AG04450 (cell line): Measurements from ENCODE around the gene KCNK10. TPM values are rescaled to one million over a fixed set of nuclear protein-coding genes. Genes with fewer than 3 reads are reported as not detected.

ENCODE experiments used
- CTCF ChIA-PET: fragments of 300-600, 350-600 bp; formaldehyde crosslinking; extraction: SDS; loops from one replicate; lab custom pipeline; 2022; ENCODE audit warnings: antibody characterized with exemption, inconsistent platforms; lab: Charles Lee
- POLR2A ChIA-PET: fragments of 350-600 bp; formaldehyde crosslinking; extraction: SDS; loops from one replicate; lab custom pipeline; 2021; ENCODE audit warnings: antibody characterized with exemption, inconsistent platforms; lab: Yijun Ruan, JAX
- DNase-seq: peaks from one replicate; pipeline ENCODE4 v3.0.0-alpha.2; 2011; ENCODE audit warnings: low read depth, low spot score
- H3K27ac ChIP-seq: one replicate; pipeline ENCODE4 v1.5.1; 2012; ENCODE audit warnings: low read depth, low read length, control low read depth
- H3K27me3 ChIP-seq: one replicate; pipeline ENCODE4 v1.6.0; 2012; ENCODE audit warnings: low read length; ENCODE audit not compliant: control insufficient read depth, insufficient read depth
- H3K4me3 ChIP-seq: 2 replicates; pipeline ENCODE4 v1.5.1; 2011; ENCODE audit warnings: mild to moderate bottlenecking, low read depth, low read length, control low read depth
- H3K9me3 ChIP-seq: 2 replicates; pipeline ENCODE4 v1.5.1; 2012; ENCODE audit warnings: low read length; ENCODE audit not compliant: control insufficient read depth, insufficient read depth
- CTCF ChIP-seq: IDR thresholded peaks from 2 replicates; pipeline ENCODE4 v1.5.1; 2011; ENCODE audit warnings: low read depth, low read length, control low read depth, inconsistent platforms
- polyA minus RNA-seq: library from RNA; depleted of rRNA, polyadenylated mRNA; stranded (reverse); fragments of >200 nt; gene quantifications from 2 replicates; pipeline ENCODE4 v1.2.3, GENCODE V29; 2011; rRNA and poly(A)+ RNA removed
- polyA plus RNA-seq: library from polyadenylated mRNA; depleted of rRNA; stranded (reverse); fragments of >200 nt; gene quantifications from 2 replicates; pipeline ENCODE4 v1.2.3, GENCODE V29; 2011; rRNA removed

The KCNK10 gene, protein sequence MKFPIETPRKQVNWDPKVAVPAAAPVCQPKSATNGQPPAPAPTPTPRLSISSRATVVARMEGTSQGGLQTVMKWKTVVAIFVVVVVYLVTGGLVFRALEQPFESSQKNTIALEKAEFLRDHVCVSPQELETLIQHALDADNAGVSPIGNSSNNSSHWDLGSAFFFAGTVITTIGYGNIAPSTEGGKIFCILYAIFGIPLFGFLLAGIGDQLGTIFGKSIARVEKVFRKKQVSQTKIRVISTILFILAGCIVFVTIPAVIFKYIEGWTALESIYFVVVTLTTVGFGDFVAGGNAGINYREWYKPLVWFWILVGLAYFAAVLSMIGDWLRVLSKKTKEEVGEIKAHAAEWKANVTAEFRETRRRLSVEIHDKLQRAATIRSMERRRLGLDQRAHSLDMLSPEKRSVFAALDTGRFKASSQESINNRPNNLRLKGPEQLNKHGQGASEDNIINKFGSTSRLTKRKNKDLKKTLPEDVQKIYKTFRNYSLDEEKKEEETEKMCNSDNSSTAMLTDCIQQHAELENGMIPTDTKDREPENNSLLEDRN
- polyA plus RNA-seq (not detected in 2 replicates), polyA minus RNA-seq (not detected in 2 replicates)

- no peak for TF ChIP-seq CTCF
- H3K4me3 ChIP-seq = peak within 1 kb of the TSS; percentile 40
- peaks cover 4% of the 10 kb centered on the region; the same call in 1 of the 2 replicates for H3K9me3 ChIP-seq
- CTCF ChIA-PET = no interaction called here
- H3K27ac ChIP-seq = no peak within 1 kb of the TSS
- DNase-seq = no peak
- H3K27me3 ChIP-seq = peaks cover 53% of the 10 kb centered on the region
- POLR2A ChIA-PET = no interaction called here
These were observed at the start of gene KCNK10 for GRCh38 chr14:88323086-88323522. Gene KCNK10 (minus strand): TSS chr14:88323269. CDS start chr14:88322798, 471 bp downstream.

DNA sequence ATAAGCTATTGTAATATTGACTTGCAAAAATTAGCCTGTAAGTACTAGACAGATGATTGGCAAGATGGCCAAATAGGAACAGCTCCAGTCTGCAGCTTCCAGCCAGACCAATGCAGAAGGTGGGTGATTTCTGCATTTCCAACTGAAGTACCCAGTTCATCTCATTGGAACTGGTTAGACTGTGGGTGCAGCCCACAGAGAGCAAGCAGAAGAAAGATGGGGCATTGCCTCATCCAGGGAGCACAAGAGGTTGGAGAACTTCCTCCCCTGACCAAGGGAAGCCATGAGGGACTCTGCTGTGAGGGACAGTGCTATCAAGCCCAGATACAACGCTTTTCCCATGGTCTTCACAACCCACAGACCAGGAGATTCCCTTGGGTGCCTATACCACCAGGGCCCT, 46.4 kb upstream of the KCNK10 start:
- H3K27me3 ChIP-seq = peaks cover 3% of the 10 kb centered on the region
- ChIA-PET CTCF (interaction anchor here (1.6 kb wide), 1 partner anchor 10 kb away, joined by 3 read pairs; no protein-coding TSS in a partner anchor), POLR2A (no interaction called here)
- no peak overlapping the region for H3K4me3 ChIP-seq
- DNase-seq = no peak
- no peaks in the 10 kb centered on the region for H3K9me3 ChIP-seq
- H3K27ac ChIP-seq = no peak overlapping the region
- TF ChIP-seq CTCF = no peak

DNA sequence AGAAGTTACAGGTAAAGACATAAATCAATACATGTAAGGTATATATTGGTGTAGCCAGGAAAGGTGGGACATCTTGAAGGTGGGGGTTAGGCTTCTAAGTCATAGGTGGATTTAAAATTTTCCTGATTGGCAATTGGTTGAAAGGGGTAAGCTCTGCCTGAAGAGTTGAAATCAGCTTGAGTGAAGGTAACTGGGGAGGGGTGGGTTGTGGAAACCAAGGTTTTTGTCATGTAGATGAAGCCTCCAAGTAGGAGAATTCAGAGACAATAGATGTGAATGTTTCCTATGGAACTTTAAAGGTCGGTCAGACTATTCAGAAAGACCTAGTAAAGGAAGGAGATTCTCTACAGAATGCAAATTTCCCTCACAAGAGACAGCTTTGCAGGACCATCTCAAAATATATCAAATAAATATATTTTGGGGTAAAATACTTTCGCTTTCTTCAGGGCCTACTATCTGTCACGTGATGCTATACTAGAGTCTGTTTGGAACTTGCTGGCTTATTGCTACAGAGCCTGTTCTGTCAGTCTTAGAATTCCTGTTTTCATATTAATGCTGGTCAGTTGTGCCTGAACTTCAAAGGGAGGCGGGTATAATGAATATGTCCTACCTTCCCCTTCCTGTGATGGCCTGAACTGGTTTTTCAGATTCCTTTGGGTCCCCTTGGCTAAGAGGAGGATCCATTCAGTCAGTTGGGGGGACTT, 41.8 kb upstream of the KCNK10 start:
- POLR2A ChIA-PET = no interaction called here
- CTCF ChIA-PET = no interaction called here
- H3K27ac ChIP-seq = no peak overlapping the region
- no peak for DNase-seq
- peaks cover 1% of the 10 kb centered on the region for H3K27me3 ChIP-seq
- no peak for TF ChIP-seq CTCF
- no peaks in the 10 kb centered on the region for H3K9me3 ChIP-seq
- no peak overlapping the region for H3K4me3 ChIP-seq

- TF ChIP-seq CTCF = no peak
- POLR2A ChIA-PET = no interaction called here
- no peak for DNase-seq
- Histone ChIP-seq H3K4me3 (no peak overlapping the region), H3K27ac (no peak overlapping the region), H3K9me3 (no peaks in the 10 kb centered on the region), H3K27me3 (no peaks in the 10 kb centered on the region)
- CTCF ChIA-PET = interaction anchor here (0.8 to 1.4 kb wide), 3 partner anchors 10 to 128 kb away, joined by 3 to 4 read pairs (median 3); no protein-coding TSS in a partner anchor
These were observed 40.6 kb upstream of the KCNK10 start for GRCh38 chr14:88363644-88364043.
